ENCODE results near the gene RALGAPA2.

The RALGAPA2 gene

GRCh38 chr20:20462185-20462584 is 250.3 kb downstream of the RALGAPA2 start:
- DNase-seq (ENCODE audit: low read depth): no peak

- DNase-seq (ENCODE audit: low read depth): no peak
Measured at GRCh38 chr20:20461551-20461950, 250.9 kb downstream of the RALGAPA2 start.

GRCh38 chr20:20459726-20460125 is 252.7 kb downstream of the RALGAPA2 start:
- no peak for DNase-seq (ENCODE audit: low read depth)

- DNase-seq (ENCODE audit: low read depth): no peak
Measured at GRCh38 chr20:20457392-20458126, 254.9 kb downstream of the RALGAPA2 start.

- DNase-seq (ENCODE audit: low read depth): no peak
Measured at GRCh38 chr20:20456741-20457140, 255.7 kb downstream of the RALGAPA2 start.

- no peak for DNase-seq (ENCODE audit: low read depth)
Measured at GRCh38 chr20:20455926-20456325, 256.5 kb downstream of the RALGAPA2 start.

- DNase-seq (ENCODE audit: low read depth): no peak
Measured at GRCh38 chr20:20454850-20455627, 257.4 kb downstream of the RALGAPA2 start.

GRCh38 chr20:20454367-20454766 is 258.1 kb downstream of the RALGAPA2 start:
- DNase-seq (ENCODE audit: low read depth): no peak

- peak; percentile 35 for DNase-seq (ENCODE audit: low read depth)
Measured at GRCh38 chr20:20452254-20452676, 260.2 kb downstream of the RALGAPA2 start.

GRCh38 chr20:20450521-20450920 is 261.9 kb downstream of the RALGAPA2 start:
- no peak for DNase-seq (ENCODE audit: low read depth)

- DNase-seq (ENCODE audit: low read depth): no peak
Measured at GRCh38 chr20:20448881-20449280, 263.6 kb downstream of the RALGAPA2 start.

- no peak for DNase-seq (ENCODE audit: low read depth)
Measured at GRCh38 chr20:20447196-20447595, 265.2 kb downstream of the RALGAPA2 start.

GRCh38 chr20:20446425-20447015 is 265.9 kb downstream of the RALGAPA2 start:
- DNase-seq (ENCODE audit: low read depth): no peak

- DNase-seq (ENCODE audit: low read depth): no peak
Measured at GRCh38 chr20:20446001-20446400, 266.4 kb downstream of the RALGAPA2 start.

GRCh38 chr20:20443504-20443903 is 268.9 kb downstream of the RALGAPA2 start:
- DNase-seq (ENCODE audit: low read depth): no peak

- no peak for DNase-seq (ENCODE audit: low read depth)
Measured at GRCh38 chr20:20442466-20442865, 270.0 kb downstream of the RALGAPA2 start.

GRCh38 chr20:20440886-20441658 is 271.4 kb downstream of the RALGAPA2 start:
- DNase-seq (ENCODE audit: low read depth): no peak

GRCh38 chr20:20440481-20440880 is 272.0 kb downstream of the RALGAPA2 start:
- DNase-seq (ENCODE audit: low read depth): no peak

GRCh38 chr20:20439602-20440190 is 272.7 kb downstream of the RALGAPA2 start:
- DNase-seq (ENCODE audit: low read depth): no peak

- no peak for DNase-seq (ENCODE audit: low read depth)
Measured at GRCh38 chr20:20437314-20437713, 275.1 kb downstream of the RALGAPA2 start.

- DNase-seq (ENCODE audit: low read depth): no peak
Measured at GRCh38 chr20:20436689-20437088, 275.8 kb downstream of the RALGAPA2 start.

GRCh38 chr20:20435453-20435852 is 277.0 kb downstream of the RALGAPA2 start:
- DNase-seq (ENCODE audit: low read depth): no peak

All from activated T-helper 9 cell treated with anti-CD3 and anti-CD28 coated beads, Interleukin-2, amount 50 U/mL, for 16 hours (primary cell).